Cardiac fibroblast (primary cell): ENCODE measurements around the gene CTU1.

Experiments used
- DNase-seq, 2 donors: peaks; one replicate each; pipeline versions ENCODE4 v3.0.0 to v3.0.0-alpha.2; 2010; ENCODE audit warnings: low read depth in 2 of 2
- H3K4me3 ChIP-seq, 2 donors: replicated peaks in 1 of 2; 1 replicate in 1 of 2; 2 replicates in 1 of 2; pipeline ENCODE4 v1.5.1; 2011; ENCODE audit warnings: low read depth in 2 of 2, low read length in 2 of 2, mild to moderate bottlenecking in 2 of 2, moderate library complexity in 1 of 2
- CTCF ChIP-seq: IDR thresholded peaks from one replicate; pipeline ENCODE4 v1.5.1; 2011; ENCODE audit warnings: low read depth, mild to moderate bottlenecking, low read length, inconsistent platforms

CTU1 gene

GRCh38 chr19:51060336-51060735, 47.9 kb downstream of the CTU1 start:
- DNase-seq: no peak
- no peak overlapping the region for H3K4me3 ChIP-seq
- TF ChIP-seq CTCF: no peak

- DNase-seq: no peak
- no peak for TF ChIP-seq CTCF
- no peak overlapping the region for H3K4me3 ChIP-seq
Measured at GRCh38 chr19:51059715-51060114, 48.5 kb downstream of the CTU1 start.

GRCh38 chr19:51055866-51056265, 52.3 kb downstream of the CTU1 start:
- H3K4me3 ChIP-seq: no peak overlapping the region
- DNase-seq: no peak
- TF ChIP-seq CTCF: no peak
